SKM-1 (cell line): ENCODE results near the gene GDPD5.

Experiments
- DNase-seq: peaks from one replicate; lab custom pipeline; 2025; ENCODE audit not compliant: unreplicated experiment; lab: John Stamatoyannopoulos, UW

The GDPD5 gene

GRCh38 chr11:75525433-75526191 lies at the start of gene GDPD5:
GDPD5 (minus strand) TSS chr11:75525941; CDS start chr11:75477735, 48,206 bp downstream.
- DNase-seq: peak; percentile 85

DNA sequence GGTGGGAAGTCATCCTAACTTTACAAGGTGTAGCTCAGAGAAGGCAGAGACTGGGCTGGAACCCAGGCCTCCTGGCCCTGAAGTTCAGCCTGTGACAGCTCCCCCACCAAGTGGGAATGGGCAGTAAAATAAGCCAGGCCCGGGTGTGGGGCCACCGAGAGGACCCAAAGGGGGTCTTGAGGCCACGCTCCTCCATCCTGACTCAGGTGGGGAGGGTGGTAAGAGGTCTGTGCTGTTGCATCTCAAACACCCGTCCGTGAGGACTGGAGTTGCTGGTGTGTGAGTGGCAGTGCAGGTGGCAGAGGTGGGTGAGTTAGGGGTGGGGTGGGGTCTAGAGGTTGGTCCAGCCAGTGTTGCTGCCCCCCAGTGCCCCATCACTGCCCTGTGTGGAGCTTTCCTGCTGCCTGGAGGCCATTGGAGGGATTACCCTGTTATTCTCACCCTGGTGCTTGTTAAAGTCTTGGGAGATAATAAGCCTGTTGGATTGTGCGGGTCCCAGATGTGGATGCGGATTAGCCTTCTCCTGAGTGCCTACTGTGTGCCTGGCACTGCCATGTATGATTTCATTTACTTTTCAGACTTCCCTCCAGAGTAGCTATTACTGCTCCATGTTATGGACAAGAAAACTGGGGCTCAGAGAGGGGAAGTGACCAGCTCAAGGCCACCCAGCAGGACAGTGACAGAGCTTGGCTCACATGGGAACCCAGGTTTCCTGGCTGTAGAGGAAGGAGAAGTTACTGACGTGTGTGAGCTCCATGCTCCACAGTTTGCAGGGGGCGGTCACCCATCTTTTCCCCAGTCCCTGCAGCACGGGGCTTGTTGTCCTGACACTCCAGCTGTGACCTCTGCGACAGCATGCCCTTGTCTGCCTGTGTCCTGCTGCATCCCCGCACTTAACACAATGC lies 49.2 kb upstream of the GDPD5 start:
- DNase-seq: no peak

DNA sequence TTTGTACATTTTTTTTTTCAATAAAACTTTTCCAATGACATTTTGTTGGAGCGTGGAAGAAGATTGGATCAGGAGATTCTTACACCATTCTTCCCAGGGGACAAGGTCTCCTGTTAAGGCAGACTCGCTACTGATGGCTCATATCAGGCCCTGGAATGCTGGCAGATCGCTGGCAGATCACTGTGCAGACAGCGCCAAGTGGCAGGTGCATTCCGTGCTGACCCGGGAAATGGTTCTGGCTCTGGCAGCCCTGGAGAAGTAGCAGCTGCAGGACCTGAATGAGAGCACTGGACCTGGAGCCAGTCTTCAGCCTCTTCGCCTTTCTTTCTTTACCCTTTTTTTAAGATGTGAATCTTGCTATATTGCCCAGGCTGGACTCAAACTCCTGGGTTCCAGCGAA lies 47.0 kb upstream of the GDPD5 start:
- no peak for DNase-seq

DNA sequence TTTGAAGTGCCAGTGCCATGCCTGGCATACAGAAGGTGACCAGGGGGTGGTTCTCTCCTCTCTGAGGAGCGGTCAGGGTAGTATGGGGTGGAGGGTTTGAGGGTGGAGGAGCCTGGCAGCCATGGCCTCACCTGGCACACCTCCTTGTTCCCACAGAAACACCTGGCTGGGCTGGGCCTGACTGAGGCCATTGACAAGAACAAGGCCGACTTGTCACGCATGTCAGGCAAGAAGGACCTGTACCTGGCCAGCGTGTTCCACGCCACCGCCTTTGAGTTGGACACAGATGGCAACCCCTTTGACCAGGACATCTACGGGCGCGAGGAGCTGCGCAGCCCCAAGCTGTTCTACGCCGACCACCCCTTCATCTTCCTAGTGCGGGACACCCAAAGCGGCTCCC lies 45.9 kb upstream of the GDPD5 start:
- no peak for DNase-seq

DNA sequence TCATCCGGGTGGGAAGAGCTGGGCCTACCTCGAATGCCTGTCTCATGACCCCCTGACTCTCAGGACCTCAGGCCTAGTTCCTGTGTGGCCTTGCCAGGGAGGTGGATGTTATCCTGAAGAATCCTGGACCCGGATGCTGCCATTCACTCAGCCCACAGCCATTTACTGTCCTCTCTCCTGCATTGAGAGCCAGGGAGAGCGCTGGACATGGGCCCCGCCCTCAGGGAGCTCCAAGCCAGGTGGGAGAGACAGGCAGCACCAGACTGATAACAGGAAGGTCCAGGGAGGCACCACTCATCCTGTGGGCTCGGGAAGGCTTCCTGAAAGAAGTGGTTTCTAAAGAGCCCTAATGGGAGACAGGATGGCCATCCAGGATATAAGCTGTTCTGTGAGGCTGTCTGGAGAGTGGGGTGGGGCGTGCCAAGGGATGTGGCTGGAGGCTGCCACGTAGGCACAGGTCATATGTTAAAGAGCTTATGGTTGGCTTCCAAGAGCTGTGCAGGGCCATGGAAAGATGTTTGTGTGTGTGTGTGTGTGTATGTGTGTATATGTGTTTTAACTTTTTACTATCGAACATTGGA lies 44.9 kb upstream of the GDPD5 start:
- DNase-seq: no peak

DNA sequence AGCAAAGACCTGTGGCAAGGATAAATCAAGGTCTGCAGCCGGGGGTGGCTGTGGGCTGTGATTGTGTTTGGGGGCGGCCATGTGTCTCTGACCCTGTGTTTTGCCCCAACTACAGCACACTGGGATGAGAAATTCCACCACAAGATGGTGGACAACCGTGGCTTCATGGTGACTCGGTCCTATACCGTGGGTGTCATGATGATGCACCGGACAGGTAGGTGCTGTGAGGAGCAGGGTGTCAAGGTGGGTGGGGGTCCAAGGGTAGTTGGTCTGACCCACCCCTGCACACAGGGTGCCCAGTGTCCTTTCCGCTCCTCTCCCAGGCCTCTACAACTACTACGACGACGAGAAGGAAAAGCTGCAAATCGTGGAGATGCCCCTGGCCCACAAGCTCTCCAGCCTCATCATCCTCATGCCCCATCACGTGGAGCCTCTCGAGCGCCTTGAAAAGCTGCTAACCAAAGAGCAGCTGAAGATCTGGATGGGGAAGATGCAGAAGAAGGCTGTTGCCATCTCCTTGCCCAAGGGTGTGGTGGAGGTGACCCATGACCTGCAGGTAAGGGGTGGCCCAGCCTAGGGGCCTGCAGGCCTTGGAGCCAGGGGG lies 43.0 kb upstream of the GDPD5 start:
- DNase-seq: no peak

DNA sequence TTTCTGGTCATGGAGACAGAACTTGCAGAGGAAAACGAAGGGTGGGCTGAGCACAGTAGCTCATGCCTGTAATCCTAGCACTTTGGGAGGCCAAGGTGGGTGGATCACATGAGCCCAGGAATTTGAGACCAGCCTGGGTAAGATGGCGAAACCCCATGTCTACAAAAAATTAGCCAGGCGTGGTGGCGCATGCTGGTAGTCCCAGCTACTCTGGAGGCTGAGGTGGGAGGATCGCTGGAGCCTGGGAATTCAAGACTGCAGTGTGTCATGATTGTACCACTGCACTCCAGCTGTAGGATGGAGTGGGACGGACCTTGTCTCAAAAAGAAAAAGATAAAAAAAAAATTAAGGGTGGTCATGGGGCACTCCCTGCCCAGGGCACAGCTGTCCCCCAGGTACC lies 42.2 kb upstream of the GDPD5 start:
- DNase-seq: no peak

DNA sequence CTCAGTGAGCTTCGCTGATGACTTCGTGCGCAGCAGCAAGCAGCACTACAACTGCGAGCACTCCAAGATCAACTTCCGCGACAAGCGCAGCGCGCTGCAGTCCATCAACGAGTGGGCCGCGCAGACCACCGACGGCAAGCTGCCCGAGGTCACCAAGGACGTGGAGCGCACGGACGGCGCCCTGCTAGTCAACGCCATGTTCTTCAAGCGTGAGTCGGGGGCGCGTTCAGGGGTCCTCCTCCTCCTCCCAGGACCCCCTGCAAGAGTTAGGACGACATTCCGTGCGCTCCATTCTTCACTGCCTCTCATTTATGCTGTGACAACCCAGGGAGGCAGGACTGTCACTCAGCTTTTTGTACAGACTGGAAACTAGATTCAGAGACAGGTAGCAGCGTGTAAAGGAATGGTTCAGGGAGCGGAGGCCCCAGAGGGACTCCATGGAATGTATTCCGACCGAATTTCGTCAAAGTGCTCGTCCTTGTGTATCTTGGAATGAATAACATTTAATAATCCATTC lies 41.1 kb upstream of the GDPD5 start:
- DNase-seq: no peak

GRCh38 chr11:75565916-75566762 lies 40.4 kb upstream of the GDPD5 start:
- no peak for DNase-seq

DNA sequence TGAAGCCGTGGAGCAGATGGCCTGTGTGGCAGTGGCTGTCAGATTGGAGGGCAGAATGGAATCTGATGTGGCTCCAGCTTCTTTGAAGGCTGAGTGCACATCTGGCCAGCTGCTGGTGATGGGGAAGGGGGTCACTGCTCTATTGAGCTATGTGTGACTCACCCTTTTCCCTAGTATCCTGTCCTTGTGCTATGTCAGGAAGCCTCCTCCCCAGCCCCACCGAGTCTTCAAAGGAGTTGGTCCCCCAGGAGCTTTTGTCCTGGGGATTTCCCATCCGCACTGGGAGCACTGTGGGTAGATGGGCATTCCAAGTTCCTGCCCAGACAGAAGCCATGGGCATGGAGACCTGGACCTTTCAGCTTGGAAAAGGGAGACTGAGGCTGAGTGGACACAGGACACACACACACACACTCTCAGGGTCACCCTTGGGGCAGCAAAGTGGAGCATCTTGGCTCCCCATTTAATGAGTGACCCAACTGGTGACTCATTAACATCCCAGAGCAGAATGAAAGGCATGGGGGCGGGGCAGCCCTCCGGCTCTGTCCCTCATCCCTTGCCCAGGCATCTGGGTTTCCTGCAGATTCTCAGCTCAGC lies 39.6 kb upstream of the GDPD5 start:
- DNase-seq: no peak

DNA sequence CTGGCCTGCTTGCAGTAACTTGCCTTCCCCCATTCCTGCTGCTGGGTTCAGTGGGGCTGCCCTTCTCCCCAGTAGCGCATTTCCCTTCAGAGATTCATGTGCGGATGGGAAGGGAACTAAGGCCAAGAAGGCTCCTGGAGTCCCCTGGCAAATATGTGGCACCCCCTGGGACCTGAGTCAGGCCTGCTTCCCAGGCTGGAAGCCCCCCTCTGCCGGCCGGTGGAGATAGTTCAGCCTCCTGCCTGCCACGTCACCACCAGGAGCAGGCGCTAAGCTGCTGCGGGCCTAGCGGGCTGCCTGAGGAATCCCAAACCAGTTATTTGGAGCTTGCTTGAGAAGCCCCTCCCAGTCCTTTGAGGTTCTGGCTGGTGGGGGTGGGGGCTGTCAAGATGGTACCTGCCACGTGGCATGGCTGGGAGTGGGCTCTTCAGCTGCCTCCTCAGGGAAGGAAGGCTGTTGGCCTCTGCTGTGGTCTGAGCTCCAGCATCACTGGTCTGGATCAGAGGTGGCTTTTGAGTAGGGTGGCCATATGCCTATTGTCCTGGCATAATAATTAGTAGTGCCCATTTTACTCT lies 38.3 kb upstream of the GDPD5 start:
- DNase-seq: no peak

DNA sequence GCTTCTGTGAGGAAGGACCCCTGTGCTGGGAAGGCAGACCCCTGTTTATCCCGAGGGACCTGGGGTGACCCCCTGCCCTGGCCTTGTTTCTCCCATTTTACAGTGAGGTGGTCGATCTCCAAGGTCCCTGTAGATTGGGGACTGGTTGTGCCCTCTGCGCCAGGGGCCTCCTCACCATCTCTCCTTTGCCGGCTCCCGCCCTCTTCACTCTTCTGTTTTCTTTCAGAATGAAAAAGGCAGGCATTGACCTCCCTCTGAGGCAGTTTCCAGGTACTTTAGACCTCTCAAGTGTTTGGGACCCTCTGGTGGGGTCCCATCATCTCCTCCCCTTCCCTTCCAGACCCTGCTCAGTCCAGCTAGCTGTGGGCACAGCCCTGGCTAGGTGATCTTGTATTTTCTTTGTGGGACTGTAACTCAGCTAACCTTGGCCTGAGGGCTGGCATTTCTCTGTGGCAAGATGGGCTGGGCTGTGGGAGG lies 37.8 kb upstream of the GDPD5 start:
- DNase-seq: no peak

GRCh38 chr11:75562836-75563484 lies 37.2 kb upstream of the GDPD5 start:
- DNase-seq: no peak

- peak; percentile 79 for DNase-seq
Observed at GRCh38 chr11:75562048-75562835, 36.5 kb upstream of the GDPD5 start, which contains the start of gene SERPINH1. SERPINH1 (plus strand) TSS chr11:75562253; CDS start chr11:75566350, 4,097 bp downstream.

DNA sequence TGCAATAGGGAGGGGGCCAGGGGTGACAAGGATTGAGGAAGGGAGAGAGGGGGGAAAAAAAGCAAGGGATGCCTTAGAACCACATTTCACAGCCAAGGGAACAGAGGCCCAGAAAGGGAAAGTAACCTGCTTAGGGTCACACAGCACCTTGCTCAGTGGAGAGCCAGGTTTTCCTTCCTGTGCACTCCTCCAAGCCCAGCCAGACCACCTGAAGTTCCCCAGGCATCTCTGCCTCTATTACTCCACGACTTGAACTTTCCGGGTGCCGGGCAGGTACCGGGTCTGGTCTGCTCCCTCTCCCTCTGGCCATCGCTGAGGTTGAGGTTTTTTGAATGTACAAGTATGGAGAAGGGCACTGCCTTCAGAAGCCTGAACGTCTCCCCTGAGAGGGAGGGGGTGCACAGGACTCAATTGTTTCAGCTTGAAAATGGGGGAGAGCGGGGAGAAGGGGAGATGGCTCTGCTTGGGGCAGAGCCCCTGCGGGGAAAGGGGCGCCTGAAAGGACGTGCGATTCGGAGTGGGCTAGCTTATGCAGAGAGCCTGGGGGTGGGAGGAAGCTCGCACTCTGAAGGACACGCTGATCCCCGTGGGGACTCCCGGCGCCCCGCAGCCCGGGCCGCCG lies 35.8 kb upstream of the GDPD5 start:
- no peak for DNase-seq

DNA sequence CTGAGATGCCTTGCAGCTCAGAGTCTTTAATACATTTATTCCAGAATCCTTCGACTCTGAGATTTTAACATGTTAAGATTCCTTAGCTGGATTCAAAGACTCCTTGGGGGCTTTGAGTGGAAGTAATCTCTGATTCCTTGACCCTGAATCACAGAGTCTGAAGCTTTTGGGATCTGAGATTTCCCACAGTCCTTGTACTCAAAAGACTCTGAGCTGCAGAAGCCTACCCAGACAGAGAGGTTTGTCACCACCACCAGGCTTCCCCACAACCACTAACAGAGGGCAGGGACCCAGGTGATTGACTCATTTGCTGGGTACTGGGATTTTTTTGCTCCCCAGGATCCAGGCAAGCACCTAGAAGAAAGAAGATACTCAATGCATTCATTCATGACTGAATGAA lies 34.9 kb upstream of the GDPD5 start:
- no peak for DNase-seq
